ENCODE measurements around the gene TTYH3.
A peak's percentile ranks its signal among the peaks of the same experiment; 100 is the strongest.

TTYH3 gene

DNA sequence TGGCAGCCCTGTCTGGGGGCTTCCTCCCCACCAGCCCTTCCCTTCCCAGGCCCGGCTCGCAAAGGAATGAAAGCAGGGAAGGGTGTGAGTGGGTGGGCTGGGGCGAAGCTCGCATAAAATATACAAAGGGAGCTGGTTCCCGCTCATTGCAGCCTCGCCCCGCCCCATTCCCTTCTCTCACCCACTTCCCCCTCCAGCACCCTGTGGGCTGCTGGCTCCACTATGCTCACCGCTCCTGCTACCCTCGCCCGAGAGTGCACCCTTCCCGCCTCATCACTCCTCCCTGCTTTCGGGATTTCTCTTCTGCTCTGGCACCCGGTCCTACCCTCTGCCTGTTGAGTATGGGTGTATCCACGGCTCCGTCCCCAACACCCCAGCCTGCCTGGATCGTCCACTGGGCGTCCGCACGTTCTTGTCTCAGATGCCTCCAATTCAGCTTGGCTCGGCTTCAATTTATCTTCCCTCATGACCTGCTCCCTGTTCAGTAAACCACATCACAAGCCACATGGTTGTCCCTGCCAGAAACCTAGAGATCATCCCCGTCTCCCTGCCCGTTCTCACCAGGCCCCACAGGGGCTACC is 14.4 kb upstream of the TTYH3 start:
- FAIRE-seq: no peak

DNA sequence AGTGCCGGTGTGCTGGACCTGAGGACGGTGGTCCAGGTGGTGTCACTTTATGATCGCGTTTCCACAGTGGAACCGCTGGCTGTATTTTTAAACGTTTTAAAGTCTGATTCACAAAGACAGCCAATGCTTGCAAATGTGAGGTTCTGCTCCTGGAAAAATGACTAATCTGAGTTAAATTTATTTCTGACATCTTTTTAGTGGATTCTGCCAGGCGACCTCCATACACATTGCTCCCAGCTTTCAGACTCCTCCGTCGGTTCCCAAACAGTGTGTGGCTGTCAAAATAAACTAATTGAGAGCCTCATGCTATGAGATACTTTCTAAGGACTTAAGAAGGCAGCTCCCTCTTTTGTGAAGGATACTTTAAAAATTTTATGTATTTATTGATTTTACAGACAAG is 12.7 kb upstream of the TTYH3 start:
- no peak for FAIRE-seq

DNA sequence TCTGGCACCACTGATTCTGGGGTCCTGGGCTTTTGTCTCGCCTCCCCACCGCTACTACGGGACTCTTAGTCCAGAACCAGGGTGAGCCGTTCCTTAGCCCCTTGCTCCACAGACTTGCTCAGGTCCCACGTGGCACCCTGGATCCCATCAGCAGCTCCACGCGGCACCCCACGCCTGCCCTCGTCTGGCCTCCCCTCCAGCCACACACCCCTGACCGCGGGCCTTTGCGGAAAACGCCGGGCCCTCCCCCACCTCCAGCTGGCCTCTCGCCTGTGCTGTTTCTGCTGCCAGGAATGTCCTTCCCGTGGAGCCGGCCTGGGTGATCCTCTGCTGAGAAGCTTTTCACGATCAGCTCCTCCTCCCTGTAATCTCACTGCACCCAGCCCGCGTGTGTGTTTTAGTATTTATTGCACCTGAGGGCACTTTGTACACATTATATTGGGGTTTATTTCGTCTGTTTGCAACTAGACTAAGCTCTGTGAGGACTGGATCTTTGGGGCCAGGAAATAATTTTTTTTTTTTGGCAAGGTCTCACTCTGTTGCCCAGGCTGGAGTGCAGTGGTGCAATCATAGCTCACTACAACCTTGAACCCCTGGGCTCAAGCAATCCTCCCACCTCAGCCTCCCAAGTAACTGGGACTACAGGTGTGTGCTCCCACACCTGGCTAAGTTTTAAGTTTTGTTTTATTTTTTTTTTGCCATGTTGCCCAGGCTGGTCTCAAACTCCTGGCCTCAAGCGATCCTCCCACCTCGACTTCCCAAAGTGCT is 10.5 kb upstream of the TTYH3 start:
- FAIRE-seq: no peak

DNA sequence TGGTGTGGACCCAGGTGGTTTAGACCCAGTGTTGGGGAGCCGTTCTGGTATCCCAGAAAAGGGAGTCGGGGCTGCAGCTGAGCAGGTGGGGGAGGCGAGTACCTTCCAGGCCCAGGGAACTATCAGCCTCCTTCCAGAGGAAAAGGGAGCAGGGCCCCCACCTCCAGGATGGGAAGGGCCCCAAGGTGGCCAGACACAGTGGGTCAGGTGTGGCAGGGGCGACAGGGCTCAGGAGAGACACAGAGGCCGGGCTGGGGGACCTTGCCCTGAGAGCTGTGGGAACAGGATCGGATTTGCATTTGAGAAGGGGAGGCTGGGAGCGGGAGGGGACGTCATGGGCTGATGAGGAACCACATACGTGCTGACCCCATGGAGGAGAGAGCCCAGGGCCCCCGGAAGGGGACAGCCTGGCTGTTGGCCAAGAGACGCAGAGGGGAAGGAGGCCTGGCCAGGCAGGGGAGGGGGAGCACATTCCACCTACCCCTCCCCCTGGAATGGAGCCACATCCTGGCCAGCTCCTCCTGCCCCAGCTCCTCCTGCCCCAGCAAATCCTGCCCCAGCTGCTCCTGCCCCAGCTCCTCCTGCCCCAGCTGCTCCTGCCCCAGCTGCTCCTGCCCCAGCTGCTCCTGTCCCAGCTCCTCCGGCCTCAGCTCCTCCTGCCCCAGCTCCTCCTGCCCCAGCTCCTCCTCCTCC is 9.7 kb upstream of the TTYH3 start:
- no peak for FAIRE-seq

DNA sequence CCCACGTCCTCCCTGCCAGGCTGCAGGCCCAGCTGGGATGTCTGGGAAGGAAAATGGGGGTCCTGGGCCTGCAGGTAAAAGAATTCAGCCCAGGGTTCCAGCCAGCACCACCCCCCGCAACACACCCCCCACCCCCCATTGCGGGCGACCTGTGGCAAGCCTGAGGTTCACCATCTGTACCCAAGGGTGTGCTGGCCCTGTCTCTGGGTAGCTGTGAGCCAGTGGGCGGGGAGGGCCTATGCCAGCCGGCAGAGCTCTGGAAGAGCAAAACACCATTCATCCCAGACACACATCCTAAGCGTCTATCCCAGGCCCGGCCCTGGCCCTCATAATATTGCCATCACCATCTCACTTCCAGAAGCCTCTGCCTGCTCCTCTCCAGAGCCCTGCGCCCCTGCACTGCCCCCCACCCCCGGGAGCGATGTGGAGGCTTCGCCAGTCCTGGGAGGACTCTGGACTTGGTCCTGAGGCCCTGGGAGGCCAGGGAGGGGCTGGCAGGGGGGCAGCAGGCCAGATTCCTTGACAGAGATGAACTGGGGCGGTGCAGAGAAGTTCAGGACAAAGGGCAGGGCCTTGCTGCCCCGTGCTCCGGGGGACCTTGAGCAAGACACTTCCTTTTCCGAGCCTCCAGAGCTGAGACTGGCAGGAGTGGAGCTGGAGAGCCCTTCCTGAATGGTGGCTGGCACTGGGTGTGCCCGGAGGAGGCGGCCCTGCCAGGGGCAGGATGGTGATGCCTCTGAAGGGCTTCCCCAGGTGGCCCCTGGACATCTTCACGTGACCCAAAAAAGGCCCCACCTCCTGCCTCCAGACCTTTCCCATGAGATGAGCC is 8.7 kb upstream of the TTYH3 start:
- no peak for FAIRE-seq

DNA sequence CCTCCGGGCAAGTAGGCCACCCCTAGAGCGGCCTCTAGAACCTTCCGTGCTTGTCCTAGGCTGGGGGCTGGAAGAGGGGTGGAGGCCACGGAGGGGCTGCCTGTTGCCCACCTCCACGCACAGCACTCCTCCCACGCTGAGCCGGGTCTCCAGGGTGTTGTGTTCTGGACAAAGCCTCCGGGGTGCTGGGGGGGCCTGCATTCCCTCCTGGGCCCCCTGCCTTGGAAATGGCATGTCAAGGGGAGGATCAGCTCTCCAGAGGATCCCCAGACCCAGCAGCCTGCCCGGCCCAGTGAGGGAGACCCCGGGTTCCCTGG is 8.1 kb upstream of the TTYH3 start:
- FAIRE-seq: no peak

DNA sequence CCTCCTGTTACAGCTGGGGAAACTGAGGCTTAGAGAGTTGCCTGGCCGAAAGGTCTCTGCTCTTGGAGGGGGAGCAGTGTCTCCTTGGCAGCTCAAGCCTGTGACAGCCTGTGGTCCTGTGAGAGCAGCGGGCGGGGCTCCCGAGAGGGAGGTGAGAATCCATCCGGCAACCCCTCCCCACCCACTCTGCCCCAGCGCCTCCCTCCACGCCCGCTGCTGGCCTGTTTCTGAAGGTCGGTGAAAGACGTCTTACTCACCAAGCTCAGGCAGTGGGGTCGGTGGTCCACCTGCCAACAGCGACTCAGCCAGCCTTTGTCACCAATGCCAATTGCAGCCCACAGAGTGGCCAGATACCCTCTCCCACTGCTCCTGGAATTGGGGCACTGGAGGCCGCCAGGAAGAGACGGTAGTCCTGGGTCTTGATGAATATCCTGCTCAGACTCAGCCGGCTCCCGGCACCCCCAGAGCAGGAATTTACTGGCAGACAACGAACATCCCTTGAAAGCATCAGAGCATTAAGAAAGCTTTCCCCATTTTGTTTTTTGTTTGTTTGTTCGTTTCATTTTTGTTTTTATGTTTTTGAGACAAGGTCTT is 7.4 kb upstream of the TTYH3 start:
- FAIRE-seq: no peak

DNA sequence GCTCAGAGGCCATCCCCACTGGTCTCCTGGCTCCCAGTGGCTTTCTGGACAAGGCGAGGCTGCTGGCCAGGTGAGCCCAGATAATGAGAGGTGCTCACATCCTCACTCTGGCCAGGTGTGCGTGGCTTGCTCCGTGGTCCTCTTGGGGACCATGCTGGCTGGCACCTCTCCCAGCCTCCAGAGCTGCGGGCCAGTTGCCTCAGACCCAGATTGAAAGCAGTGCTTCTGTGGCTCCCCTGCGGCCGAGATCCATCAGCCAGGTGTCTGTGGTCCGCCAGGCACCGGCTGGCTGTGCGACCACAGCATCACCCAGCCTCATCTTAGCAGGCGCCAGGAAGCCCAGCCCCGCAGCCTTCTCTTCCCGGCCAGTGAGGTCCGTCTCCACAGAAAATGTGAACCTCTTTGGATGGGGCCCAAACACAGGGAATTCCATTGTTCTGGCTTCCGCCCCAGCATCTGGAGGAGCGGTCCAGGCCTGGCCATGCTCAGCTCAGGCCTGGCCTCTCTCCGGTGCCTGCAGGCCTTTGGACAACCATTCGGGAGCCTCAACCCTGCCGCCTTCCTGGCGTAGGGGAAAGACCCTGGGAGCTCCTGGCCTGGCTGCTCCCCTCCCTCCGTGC is 5.2 kb upstream of the TTYH3 start:
- no peak for FAIRE-seq

DNA sequence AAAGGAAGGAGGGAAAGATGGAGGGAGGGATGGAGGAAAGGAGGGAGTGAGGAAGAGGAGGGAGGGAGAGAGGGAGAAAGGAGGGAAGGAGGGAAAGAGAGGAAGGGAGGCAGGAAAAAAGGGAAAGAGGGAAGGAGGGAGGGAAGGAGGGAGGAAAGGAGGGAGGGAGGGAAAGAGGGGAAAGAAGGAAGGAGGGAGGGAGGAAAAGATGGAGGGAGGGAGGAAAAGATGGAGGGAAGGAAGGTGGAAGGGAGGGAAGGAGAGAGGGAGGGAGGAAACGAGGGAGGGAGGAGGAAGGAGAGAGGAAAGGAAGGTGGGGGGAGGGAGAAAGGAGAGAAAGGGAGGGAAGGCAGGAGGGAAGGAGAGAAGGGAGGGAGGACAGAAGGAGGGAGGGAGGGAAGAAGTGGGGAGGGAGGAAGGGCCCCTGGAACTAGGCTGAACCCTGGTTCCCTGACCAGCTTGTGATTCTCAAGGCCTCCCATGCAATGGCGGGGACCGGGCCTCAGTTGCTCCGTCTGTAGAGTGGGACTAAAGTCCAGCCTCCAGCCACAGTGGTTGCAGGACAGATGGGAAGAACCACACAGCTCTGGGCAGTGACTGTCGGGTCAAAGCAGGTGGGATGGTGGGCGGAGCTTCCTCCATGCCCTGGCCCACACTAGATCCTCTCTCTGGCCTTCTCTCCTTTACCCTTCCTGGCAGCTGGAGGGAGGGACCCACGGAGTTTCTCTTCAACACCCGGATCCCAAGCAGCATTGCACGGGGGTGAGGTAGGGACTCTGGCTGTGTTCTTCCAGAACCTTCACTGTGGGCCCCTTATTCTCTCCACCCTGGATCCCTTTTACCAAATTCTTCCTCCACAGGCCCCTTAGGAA is 4.3 kb upstream of the TTYH3 start:
- no peak for FAIRE-seq

DNA sequence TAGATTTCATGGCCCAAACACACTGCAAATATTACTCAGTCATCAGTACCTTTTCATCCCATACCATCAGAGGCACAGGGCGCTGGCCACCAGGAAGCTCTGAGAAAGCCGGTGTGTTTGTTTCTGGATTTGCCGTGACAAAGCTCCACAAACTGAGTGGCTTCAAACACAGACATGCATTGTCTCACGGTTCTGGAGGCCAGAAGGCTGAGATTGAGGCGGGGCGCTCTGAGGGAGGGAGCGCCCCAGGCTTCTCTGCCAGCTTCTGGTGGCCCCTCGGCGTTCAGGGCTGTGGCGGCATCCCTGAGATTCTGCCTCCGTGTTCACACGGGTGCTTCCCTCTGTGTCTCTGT is 3.7 kb upstream of the TTYH3 start:
- FAIRE-seq: no peak

DNA sequence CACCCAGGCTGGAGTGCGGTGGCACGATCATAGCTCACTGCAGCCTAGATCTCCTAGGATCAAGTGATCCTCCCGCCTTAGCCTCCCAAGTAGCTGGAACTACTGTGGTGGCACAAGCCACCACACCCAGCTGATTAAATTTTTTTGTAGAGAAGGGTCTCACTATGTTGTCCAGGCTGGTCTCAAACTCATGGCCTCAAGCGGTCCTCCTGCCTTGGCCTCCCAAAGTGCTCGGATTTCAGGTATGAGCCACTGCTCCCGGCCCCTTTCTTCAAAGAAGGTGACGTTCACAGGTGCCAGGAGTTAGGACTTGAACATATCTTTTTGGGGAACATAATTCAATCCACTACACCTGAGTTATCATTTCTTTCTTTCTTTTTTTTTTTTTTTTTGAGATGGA is 2.9 kb upstream of the TTYH3 start:
- no peak for FAIRE-seq

DNA sequence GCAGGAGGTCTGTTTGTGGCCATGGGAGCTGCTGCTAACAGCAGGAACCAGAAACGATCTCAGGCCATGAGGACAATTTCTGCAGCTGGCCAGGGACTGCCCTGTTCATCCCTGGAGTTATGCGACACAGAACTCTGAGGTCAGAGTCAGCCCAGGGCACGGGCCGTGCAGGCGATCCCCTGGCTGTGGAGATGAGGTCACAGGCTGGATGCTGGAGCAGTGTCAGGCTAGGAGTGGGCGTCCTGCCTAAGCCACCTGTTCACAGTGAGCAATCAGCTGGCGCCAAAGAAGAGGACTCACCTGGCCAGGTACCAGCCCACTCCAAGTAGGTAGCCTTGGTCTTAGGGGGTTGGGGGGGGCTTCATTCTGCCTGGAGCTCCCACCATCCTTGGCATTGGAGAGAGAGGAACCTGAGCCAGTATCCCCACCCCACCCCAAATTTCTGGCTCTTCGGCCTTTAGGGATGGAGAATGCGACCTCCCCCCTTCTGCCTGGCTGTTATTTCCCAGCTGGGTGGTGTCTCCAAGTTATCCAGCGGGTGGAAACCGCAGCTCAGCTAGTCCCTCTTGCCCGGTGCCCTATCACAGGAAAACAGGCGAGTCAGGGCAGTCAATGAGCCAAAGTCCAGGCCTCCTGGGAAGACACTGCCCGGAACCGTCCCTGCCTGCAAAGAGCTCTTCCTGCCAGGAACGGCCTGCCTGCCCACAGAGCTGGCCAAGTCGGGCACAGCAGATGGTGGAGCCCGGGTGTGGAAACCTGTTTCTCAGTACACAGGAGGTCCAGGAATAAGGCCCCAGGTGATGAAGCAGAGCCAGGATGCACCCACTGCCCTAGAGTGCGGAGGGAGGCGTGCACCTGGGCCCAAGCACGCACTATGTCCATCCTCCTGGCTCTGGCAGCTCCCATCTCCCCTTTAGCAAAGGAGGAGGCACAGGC is 1.8 kb upstream of the TTYH3 start:
- no peak for FAIRE-seq

DNA sequence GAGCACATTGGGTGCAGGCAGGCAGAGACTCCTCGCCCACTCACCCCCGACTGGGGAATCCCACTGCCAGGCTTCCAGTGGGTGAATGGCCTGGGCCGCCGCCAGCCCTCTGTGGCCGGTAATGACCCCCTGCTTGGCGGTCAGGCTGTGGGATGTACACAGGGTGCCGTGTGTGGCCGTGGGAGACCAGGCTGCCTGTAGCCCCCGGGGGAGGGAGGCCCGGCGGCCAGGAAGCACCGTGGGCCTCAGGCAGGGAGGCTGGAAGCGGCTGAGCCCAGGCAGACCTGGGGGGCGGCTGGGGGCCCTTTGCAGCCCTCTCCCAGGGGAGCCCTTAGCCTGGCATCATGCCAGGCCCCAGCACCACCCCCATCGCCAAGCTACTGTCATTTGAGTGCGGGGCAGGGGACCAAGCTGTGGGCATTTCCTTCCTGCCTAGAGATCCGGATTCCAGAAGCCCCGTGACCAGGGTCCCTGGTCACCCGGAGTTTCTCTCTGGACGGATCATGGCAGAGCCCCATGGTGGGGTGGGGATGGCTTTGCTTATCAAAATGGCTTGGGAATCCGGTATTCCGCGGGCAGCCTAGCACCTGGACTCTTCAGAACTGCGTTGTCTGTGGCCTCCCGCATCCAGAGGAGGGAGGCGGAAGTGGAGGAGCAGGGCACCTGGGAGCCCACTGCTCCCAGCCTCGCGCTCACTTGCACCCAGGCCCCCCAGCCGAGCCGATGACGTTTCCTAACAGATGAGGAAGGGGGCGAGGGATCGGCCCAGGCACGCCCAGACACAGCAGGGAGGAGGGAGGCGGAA is 1.1 kb downstream of the TTYH3 start:
- FAIRE-seq: no peak

DNA sequence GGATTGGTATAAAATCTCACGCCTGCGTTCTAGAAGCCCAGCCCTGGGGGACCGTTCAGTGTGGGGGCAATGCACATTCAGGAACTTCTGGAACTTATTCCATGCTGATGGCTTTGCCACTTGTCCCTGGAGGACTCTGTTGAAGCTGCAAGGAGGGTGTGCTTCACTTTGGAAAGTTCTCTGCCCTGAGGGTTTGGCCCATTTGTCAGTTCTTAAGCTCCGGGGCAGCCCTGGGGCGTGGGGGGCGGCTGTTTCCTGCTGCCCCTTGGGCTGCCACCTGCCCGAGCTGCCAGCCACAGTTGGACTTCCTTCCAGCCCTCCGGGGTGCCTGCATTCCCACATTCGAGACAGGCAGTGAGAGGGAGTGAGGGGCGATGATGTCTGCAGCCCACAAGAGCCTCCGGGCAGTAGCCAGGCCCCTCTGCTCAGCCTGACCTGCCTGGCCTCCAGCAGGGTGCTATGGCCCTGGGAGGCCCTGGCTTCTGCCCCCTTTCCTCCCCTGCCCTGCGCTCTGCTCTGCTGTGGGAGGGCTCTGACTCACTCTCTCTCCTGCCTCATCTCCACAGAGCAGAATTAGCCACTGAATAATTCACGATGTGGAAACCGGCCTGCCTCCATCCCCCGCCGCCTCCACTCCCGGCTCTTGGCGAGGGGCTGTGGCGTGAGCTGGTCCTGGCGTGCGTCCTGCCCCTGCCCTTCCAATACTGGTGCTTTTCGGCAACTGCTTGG is 1.9 kb downstream of the TTYH3 start:
- peak; percentile 72 for FAIRE-seq

DNA sequence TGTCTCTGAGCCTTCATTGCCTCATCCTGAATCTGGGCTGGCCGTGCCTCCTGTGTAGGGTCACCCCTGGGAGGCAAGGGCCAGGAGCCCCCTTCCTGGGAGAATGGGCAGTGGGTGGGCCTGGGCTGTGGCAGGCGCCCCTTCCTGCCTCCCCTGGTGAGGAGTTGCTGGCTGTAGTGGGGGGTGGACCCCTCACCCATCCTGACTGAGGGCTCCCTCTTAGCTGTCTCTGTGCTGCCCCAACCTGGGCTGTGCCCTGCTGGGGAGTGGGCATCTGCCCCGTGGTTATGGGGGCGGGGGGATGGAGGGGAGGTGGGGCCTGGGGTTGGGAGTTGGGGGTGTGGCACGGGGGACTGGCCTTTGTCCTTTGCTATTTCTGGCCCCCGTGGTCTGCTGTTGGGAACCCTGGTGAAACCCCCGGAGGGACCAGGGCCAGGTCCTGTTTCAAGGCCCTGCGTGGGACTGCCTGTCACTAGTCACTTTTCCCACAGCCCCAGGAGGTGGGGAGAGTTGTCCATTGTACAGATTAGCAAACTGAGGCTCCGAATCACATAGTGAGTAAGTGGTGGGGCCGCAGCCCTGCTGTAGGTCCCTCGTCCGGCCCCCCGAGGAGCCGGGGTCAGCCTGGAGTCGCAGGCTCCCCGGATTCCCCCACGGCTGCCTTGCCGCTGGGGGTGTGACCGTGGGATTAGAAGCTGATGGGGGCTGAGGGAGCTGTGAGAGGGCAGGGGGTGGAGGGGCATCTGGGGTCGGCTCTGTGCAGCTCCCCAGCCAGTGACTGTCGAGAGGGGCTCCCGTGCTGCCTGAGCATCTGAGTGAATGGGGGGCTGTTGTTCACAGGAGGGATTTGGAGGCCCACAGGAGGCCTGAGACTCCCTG is 2.7 kb downstream of the TTYH3 start:
- FAIRE-seq: no peak

DNA sequence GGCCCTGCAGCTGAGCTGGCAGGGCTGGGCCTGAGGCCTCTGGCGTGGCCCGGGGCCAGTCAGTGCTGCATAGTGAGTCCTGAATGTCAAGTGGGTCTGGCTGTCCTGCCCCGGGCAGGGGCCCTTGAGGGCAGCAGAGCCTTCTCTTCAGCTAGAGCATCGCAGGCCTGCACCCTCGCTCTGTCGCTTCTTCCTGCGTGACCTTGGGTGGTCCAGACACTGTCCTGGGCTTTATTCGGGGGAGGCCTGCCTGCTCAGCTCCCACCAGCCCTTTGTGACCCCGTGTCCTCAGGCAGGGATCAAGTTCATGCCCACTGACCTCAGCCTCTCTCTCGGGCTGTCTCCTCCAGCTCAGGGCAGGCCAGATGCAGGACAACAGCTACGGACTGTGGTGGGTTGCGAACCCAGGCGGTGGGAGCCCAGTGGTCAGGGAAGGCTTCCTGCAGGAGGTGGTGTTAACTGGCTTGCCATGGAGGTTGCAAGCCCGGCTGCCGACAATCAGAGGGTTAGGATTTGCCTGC is 3.4 kb downstream of the TTYH3 start:
- FAIRE-seq: no peak

DNA sequence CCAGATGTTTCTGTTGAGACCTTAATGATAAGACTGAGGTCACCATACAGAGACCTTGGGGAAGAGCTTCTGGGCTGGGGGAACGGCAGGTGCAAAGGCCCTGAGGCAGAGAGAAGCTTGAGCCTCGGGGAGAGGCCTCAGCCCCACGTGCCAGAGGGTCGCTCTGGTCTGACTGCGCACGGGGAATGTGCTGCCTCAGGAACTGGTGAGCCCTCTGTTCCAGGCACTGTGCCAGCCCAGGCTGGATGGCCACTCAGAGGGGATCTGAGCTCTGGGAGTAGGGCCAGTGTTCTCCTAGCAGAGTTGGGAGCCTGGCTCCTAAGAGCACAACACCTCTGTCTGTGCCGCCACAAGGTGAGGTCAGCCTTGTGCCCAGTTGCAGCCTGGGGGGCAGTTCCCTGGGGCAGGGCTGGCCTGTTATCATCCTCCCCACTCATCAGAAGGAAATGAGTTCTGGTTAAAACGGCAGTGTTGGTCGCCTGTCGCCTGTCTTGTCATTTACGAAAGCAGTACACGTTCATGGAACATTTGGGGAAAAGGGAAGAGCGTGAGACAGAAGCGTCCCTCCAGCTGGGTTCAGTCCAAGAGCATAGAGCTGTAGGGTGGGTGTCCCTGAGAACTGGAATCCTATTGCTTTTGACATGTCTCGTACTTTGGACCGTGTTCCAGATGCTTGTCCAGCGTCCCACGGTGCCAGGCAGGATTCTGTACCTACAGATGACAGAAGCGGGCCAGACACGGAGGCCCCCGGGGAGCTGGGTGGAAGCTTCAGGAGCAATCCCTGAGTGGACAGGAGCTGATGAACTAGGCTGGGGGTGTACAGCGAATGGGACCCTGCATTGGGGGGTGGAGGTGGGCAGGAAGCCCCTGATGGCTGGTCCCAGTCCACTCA is 4.3 kb downstream of the TTYH3 start:
- FAIRE-seq: no peak

All from A204.1 (cell line).